Measurements from ENCODE around the gene CNN2. TPM values are rescaled to one million over a fixed set of nuclear protein-coding genes. Genes with fewer than 3 reads are reported as not detected.

CNN2 gene
- total RNA-seq, 2 experiments from 2014 or later: 104 TPM

GRCh38 chr19:1008268-1009040 lies 18.0 kb upstream of the CNN2 start:
- intact Hi-C loops (cut with micrococcal nuclease): no loop called here
- no peaks in the 10 kb centered on the region for H3K27me3 Mint-ChIP-seq (ENCODE audit: low read depth)
- H3K4me3 Mint-ChIP-seq: no peak overlapping the region
- peaks cover 2% of the 10 kb centered on the region for H3K36me3 Mint-ChIP-seq (ENCODE audit: low read depth)
- no peaks in the 10 kb centered on the region for H3K9me3 Mint-ChIP-seq
- H3K4me1 Mint-ChIP-seq (ENCODE audit: low read depth): peaks cover under 1% of the 10 kb centered on the region
- no peak for DNase-seq
- CTCF ChIA-PET: no interaction called here
- no peak overlapping the region for H3K27ac Mint-ChIP-seq

- H3K4me1 Mint-ChIP-seq (ENCODE audit: low read depth): peaks cover 3% of the 10 kb centered on the region
- no peaks in the 10 kb centered on the region for H3K9me3 Mint-ChIP-seq
- intact Hi-C loops (cut with micrococcal nuclease): no loop called here
- H3K4me3 Mint-ChIP-seq: no peak overlapping the region
- H3K27me3 Mint-ChIP-seq (ENCODE audit: low read depth): no peaks in the 10 kb centered on the region
- H3K36me3 Mint-ChIP-seq (ENCODE audit: low read depth): peaks cover 2% of the 10 kb centered on the region
- CTCF ChIA-PET: no interaction called here
- H3K27ac Mint-ChIP-seq: no peak overlapping the region
- no peak for DNase-seq
Measured at GRCh38 chr19:1009041-1009980, 17.1 kb upstream of the CNN2 start.

- no peaks in the 10 kb centered on the region for H3K27me3 Mint-ChIP-seq (ENCODE audit: low read depth)
- H3K27ac Mint-ChIP-seq: no peak overlapping the region
- H3K4me1 Mint-ChIP-seq (ENCODE audit: low read depth): peaks cover 3% of the 10 kb centered on the region
- no peak overlapping the region for H3K4me3 Mint-ChIP-seq
- intact Hi-C loops (cut with micrococcal nuclease): no loop called here
- DNase-seq: no peak
- CTCF ChIA-PET: no interaction called here
- H3K9me3 Mint-ChIP-seq: no peaks in the 10 kb centered on the region
- peaks cover 2% of the 10 kb centered on the region for H3K36me3 Mint-ChIP-seq (ENCODE audit: low read depth)
Measured at GRCh38 chr19:1009981-1010538, 16.3 kb upstream of the CNN2 start.

GRCh38 chr19:1010586-1011510 lies 15.6 kb upstream of the CNN2 start:
- intact Hi-C loops (cut with micrococcal nuclease): no loop called here
- no peaks in the 10 kb centered on the region for H3K27me3 Mint-ChIP-seq (ENCODE audit: low read depth)
- no peak for DNase-seq
- peaks cover 6% of the 10 kb centered on the region for H3K4me1 Mint-ChIP-seq (ENCODE audit: low read depth)
- H3K9me3 Mint-ChIP-seq: no peaks in the 10 kb centered on the region
- CTCF ChIA-PET: no interaction called here
- H3K27ac Mint-ChIP-seq: no peak overlapping the region
- no peak overlapping the region for H3K4me3 Mint-ChIP-seq
- peaks cover 2% of the 10 kb centered on the region for H3K36me3 Mint-ChIP-seq (ENCODE audit: low read depth)

- Mint-ChIP-seq H3K4me1 (ENCODE audit: low read depth) (peaks cover 14% of the 10 kb centered on the region), H3K27ac (no peak overlapping the region), H3K9me3 (no peaks in the 10 kb centered on the region), H3K4me3 (no peak overlapping the region), H3K36me3 (ENCODE audit: low read depth) (peaks cover 2% of the 10 kb centered on the region), H3K27me3 (ENCODE audit: low read depth) (no peaks in the 10 kb centered on the region)
- no peak for DNase-seq
- CTCF ChIA-PET: no interaction called here
- intact Hi-C loops (cut with micrococcal nuclease): no loop called here
Measured at GRCh38 chr19:1011831-1012333, 14.5 kb upstream of the CNN2 start.

DNA sequence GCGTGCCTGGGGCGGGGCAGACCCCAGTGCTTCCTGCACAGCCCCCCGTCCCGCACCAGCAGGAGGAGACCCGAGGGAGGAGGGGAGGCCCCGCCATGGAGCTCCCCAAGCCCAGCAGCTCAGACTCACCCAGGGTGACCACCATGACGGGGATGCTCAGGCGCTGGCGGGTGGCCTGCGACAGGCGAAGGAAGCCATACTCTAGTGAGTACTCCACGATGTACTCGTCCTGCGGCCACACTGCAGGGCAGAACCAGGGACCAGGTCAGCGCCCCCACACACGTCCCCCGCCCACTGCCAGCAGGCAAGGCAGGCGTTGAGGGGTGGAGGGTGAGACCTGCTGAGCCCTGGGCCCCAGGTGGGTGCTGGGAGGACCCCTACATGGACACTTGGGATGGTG lies 14.1 kb upstream of the CNN2 start:
- no peak for DNase-seq
- Mint-ChIP-seq H3K36me3 (ENCODE audit: low read depth) (peaks cover 2% of the 10 kb centered on the region), H3K27ac (no peak overlapping the region), H3K9me3 (no peaks in the 10 kb centered on the region), H3K27me3 (ENCODE audit: low read depth) (no peaks in the 10 kb centered on the region), H3K4me1 (ENCODE audit: low read depth) (peaks cover 18% of the 10 kb centered on the region), H3K4me3 (no peak overlapping the region)
- intact Hi-C loops (cut with micrococcal nuclease): no loop called here
- CTCF ChIA-PET: no interaction called here

GRCh38 chr19:1013218-1013617 lies 13.2 kb upstream of the CNN2 start:
- Mint-ChIP-seq H3K27ac (no peak overlapping the region), H3K4me1 (ENCODE audit: low read depth) (peaks cover 25% of the 10 kb centered on the region), H3K4me3 (no peak overlapping the region), H3K9me3 (no peaks in the 10 kb centered on the region), H3K27me3 (ENCODE audit: low read depth) (no peaks in the 10 kb centered on the region), H3K36me3 (ENCODE audit: low read depth) (peaks cover 2% of the 10 kb centered on the region)
- no peak for DNase-seq
- CTCF ChIA-PET: no interaction called here
- intact Hi-C loops (cut with micrococcal nuclease): no loop called here

DNA sequence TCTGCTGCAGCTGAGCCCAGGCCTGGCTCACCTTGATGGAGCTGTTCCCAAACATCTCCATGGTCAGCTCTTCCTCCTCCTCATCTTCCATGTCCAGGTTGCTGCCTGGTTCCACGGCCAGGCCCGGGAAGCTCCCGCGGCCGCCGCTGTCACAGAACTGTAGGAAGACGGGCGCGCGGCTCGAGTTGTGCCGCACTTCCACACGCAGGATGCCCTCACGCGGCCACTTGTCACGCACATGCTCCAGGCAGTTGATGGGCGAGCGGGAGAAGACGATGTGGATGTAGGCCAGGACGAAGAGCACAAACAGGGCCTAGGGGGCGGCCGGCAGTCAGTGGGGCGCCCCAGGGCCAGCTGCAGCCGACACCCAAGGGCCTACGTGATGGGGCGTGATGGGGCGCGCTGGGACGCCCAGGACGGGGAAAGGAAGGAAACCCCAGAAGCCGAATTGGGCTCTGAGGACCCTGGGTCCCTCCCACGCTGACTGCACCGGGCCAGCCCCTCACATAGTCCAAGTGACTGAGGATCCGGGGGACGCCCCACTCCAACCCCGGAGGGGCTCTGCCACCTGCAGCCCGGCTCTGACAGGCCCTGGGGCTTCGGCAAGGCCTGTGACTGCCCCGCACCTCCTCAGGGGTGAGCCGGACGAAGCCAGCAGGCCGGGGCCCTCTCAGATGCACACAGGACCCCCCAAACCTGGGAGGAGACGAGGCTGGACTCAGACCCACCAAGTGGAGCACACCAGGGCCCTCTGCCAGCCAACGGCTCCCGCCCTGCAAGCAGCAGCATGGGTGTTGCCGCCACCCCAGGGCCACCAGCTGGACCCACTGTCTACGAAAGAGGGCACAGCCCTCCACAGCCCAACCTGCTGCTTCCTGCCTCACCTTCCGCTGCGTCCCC lies 12.0 kb upstream of the CNN2 start:
- no peaks in the 10 kb centered on the region for H3K9me3 Mint-ChIP-seq
- CTCF ChIA-PET: interaction anchor here (0.8 kb wide), 1 partner anchor 202 kb away, joined by 5 read pairs; no protein-coding TSS in a partner anchor
- intact Hi-C loops (cut with micrococcal nuclease): no loop called here

GRCh38 chr19:1015061-1015781 lies 11.2 kb upstream of the CNN2 start:
- no peak for DNase-seq
- CTCF ChIA-PET: interaction anchor here (0.8 kb wide), 1 partner anchor 202 kb away, joined by 5 read pairs; no protein-coding TSS in a partner anchor
- intact Hi-C loops (cut with micrococcal nuclease): no loop called here
- Mint-ChIP-seq H3K9me3 (no peaks in the 10 kb centered on the region), H3K27ac (no peak overlapping the region), H3K27me3 (ENCODE audit: low read depth) (no peaks in the 10 kb centered on the region), H3K4me3 (no peak overlapping the region), H3K36me3 (ENCODE audit: low read depth) (peaks cover 3% of the 10 kb centered on the region), H3K4me1 (ENCODE audit: low read depth) (peaks cover 43% of the 10 kb centered on the region)

More for the DNA sequence above, 12.0 kb upstream of the CNN2 start:
- H3K27ac Mint-ChIP-seq: no peak overlapping the region
- H3K4me1 Mint-ChIP-seq (ENCODE audit: low read depth): peaks cover 37% of the 10 kb centered on the region
- no peak overlapping the region for H3K4me3 Mint-ChIP-seq
- no peaks in the 10 kb centered on the region for H3K36me3 Mint-ChIP-seq (ENCODE audit: low read depth)
- no peak for DNase-seq
- no peaks in the 10 kb centered on the region for H3K27me3 Mint-ChIP-seq (ENCODE audit: low read depth)

GRCh38 chr19:1015782-1016646 lies 10.4 kb upstream of the CNN2 start:
- Mint-ChIP-seq H3K27me3 (ENCODE audit: low read depth) (no peaks in the 10 kb centered on the region), H3K27ac (no peak overlapping the region), H3K9me3 (no peaks in the 10 kb centered on the region), H3K4me3 (no peak overlapping the region), H3K4me1 (ENCODE audit: low read depth) (peaks cover 43% of the 10 kb centered on the region), H3K36me3 (ENCODE audit: low read depth) (peaks cover 3% of the 10 kb centered on the region)
- intact Hi-C loops (cut with micrococcal nuclease): no loop called here
- CTCF ChIA-PET: no interaction called here
- DNase-seq: no peak

Data from activated naive CD4-positive, alpha-beta T cell treated with anti-CD3 and anti-CD28 coated beads for 36 hours (primary cell).